OCI-LY7 (cell line): ENCODE measurements around the gene NUDT14. TPM values are rescaled to one million over a fixed set of nuclear protein-coding genes. Genes with fewer than 3 reads are reported as not detected.

Experiments used
- BruUV-seq: library from RNA; stranded (reverse); fragments of 400-500 nt; replicated peaks from 2 replicates; lab custom pipeline; 2021; lab: Mats Ljungman, UMichigan
- CTCF ChIA-PET: fragments of 300-600 bp; sonication (Branson Sonifier 250); formaldehyde crosslinking; loops from one replicate; lab custom pipeline; 2022; ENCODE audit warnings: antibody characterized with exemption; ENCODE audit not compliant: unreplicated experiment; lab: Charles Lee
- POLR2A ChIA-PET: fragments of 300-600 bp; sonication (Branson Sonifier 250); formaldehyde crosslinking; loops from one replicate; lab custom pipeline; 2022; ENCODE audit warnings: antibody characterized with exemption; lab: Charles Lee
- DNase-seq: peaks from one replicate; pipeline ENCODE4 v3.0.0-alpha.2; 2015; ENCODE audit warnings: low spot score
- H2AFZ ChIP-seq: fragments of 200-600 bp; sonication (generic), shearing (Covaris generic); 2 replicates; pipeline ENCODE4 v1.6.1; 2014; ENCODE audit warnings: mild to moderate bottlenecking, antibody characterized with exemption, low read length, moderate library complexity
- H3K27ac ChIP-seq: fragments of 200-600 bp; sonication (generic); 2 replicates; pipeline ENCODE4 v1.5.1; 2014; ENCODE audit warnings: mixed run types, low read depth, mild to moderate bottlenecking, moderate library complexity, low read length, inconsistent platforms; ENCODE audit not compliant: poor library complexity, severe bottlenecking
- H3K36me3 ChIP-seq: fragments of 200-600 bp; sonication (generic); 2 replicates; pipeline ENCODE4 v1.6.1; 2014; ENCODE audit warnings: mild to moderate bottlenecking, antibody characterized with exemption, low read length, moderate library complexity, mixed read lengths; ENCODE audit not compliant: insufficient read depth
- H3K4me1 ChIP-seq: fragments of 200-600 bp; sonication (generic); 2 replicates; pipeline ENCODE4 v1.5.1; 2014; ENCODE audit warnings: mild to moderate bottlenecking, low read length; ENCODE audit not compliant: insufficient read depth, poor library complexity, severe bottlenecking
- H3K4me2 ChIP-seq: fragments of 200-600 bp; sonication (generic); 2 replicates; pipeline ENCODE4 v1.6.1; 2014; ENCODE audit warnings: mild to moderate bottlenecking, low read length
- H3K4me3 ChIP-seq: fragments of 200-600 bp; sonication (generic); 2 replicates; pipeline ENCODE4 v1.5.1; 2014; ENCODE audit warnings: mild to moderate bottlenecking, low read depth, low read length; ENCODE audit not compliant: poor library complexity, severe bottlenecking
- H3K79me2 ChIP-seq: fragments of 200-600 bp; sonication (generic); 2 replicates; pipeline ENCODE4 v1.6.1; 2016; ENCODE audit warnings: low read depth, mild to moderate bottlenecking, low read length, moderate library complexity, mixed read lengths; ENCODE audit not compliant: insufficient read depth
- H3K9me2 ChIP-seq: fragments of 200-600 bp; sonication (generic); 2 replicates; pipeline ENCODE4 v1.6.1; 2016; ENCODE audit warnings: mild to moderate bottlenecking, low read length, mixed read lengths; ENCODE audit not compliant: insufficient read depth
- H3K9me3 ChIP-seq: fragments of 200-600 bp; sonication (generic); 2 replicates; pipeline ENCODE4 v1.6.1; 2014; ENCODE audit warnings: mild to moderate bottlenecking, mixed run types, low read length, mixed read lengths
- H4K20me1 ChIP-seq: fragments of 200-600 bp; sonication (generic); 2 replicates; pipeline ENCODE4 v1.6.1; 2014; ENCODE audit warnings: mild to moderate bottlenecking, antibody characterized with exemption, low read length, moderate library complexity, mixed read lengths; ENCODE audit not compliant: insufficient read depth
- CTCF ChIP-seq: fragments of 200-600 bp; sonication (generic); conservative IDR thresholded peaks from 2 replicates; pipeline ENCODE4 v1.5.1; 2014; ENCODE audit warnings: mild to moderate bottlenecking, antibody characterized with exemption, low read length, moderate library complexity, mixed read lengths
- EZH2phosphoT487 ChIP-seq: fragments of 200-600 bp; sonication (generic); IDR thresholded peaks from 2 replicates; pipeline ENCODE4 v1.6.1; 2018; ENCODE audit warnings: low read depth, borderline replicate concordance, mild to moderate bottlenecking, mixed run types, antibody characterized with exemption, low read length, moderate library complexity, mixed read lengths
- intact Hi-C: fragments of 100-400 bp; cut with micrococcal nuclease; formaldehyde crosslinking; loops from one replicate; pipeline ENCODE4 v1.10.0; 2022; ENCODE audit not compliant: unreplicated experiment
- total RNA-seq, 2 experiments: library from RNA; depleted of rRNA in 1 of 2; stranded (reverse); fragments of >200 nt in 1 of 2; shearing (Covaris generic) in 1 of 2; gene quantifications; 2 replicates each; pipeline ENCODE4 v1.2.3, GENCODE V29; 2014 to 2022

The NUDT14 gene
- total RNA-seq, 2 experiments from 2014 or later: 32.1 to 37.5 TPM

GRCh38 chr14:105151084-105151837, 29.9 kb downstream of the NUDT14 start:
- no TSS peak for BruUV-seq
- TF ChIP-seq EZH2phosphoT487 (no peak), CTCF (no peak)
- Histone ChIP-seq H3K9me2 (no peaks in the 10 kb centered on the region), H3K36me3 (no peaks in the 10 kb centered on the region), H3K4me1 (no peaks in the 10 kb centered on the region), H3K4me2 (no peak overlapping the region), H3K9me3 (no peaks in the 10 kb centered on the region), H3K4me3 (no peak overlapping the region), H3K27ac (no peak overlapping the region), H2AFZ (no peak overlapping the region), H4K20me1 (no peaks in the 10 kb centered on the region), H3K79me2 (no peaks in the 10 kb centered on the region)
- ChIA-PET CTCF (no interaction called here), POLR2A (no interaction called here)
- no peak for DNase-seq
- intact Hi-C loops: no loop called here

GRCh38 chr14:105150368-105151083, 30.6 kb downstream of the NUDT14 start:
- intact Hi-C loops: no loop called here
- H3K4me1 ChIP-seq: no peaks in the 10 kb centered on the region
- H3K27ac ChIP-seq: no peak overlapping the region
- no peaks in the 10 kb centered on the region for H3K79me2 ChIP-seq
- H3K36me3 ChIP-seq: no peaks in the 10 kb centered on the region
- no peak overlapping the region for H3K4me2 ChIP-seq
- BruUV-seq: no TSS peak
- no peak for DNase-seq
- H3K9me3 ChIP-seq: no peaks in the 10 kb centered on the region
- H4K20me1 ChIP-seq: no peaks in the 10 kb centered on the region
- POLR2A ChIA-PET: no interaction called here
- H2AFZ ChIP-seq: no peak overlapping the region
- CTCF ChIA-PET: no interaction called here
- H3K4me3 ChIP-seq: no peak overlapping the region
- TF ChIP-seq EZH2phosphoT487 (no peak), CTCF (no peak)
- H3K9me2 ChIP-seq: no peaks in the 10 kb centered on the region

- Histone ChIP-seq H3K9me3 (no peaks in the 10 kb centered on the region), H3K9me2 (no peaks in the 10 kb centered on the region), H3K79me2 (no peaks in the 10 kb centered on the region), H2AFZ (no peak overlapping the region), H3K4me3 (no peak overlapping the region), H3K4me2 (no peak overlapping the region), H3K27ac (no peak overlapping the region), H4K20me1 (no peaks in the 10 kb centered on the region), H3K4me1 (no peaks in the 10 kb centered on the region), H3K36me3 (no peaks in the 10 kb centered on the region)
- CTCF ChIA-PET: no interaction called here
- BruUV-seq: no TSS peak
- intact Hi-C loops: no loop called here
- DNase-seq: no peak
- POLR2A ChIA-PET: no interaction called here
- no peak for TF ChIP-seq CTCF
- TF ChIP-seq EZH2phosphoT487: no peak
Measured at GRCh38 chr14:105150026-105150367, 31.1 kb downstream of the NUDT14 start.
